Measurements from ENCODE around the gene SPRR1A. TPM values are rescaled to one million over a fixed set of nuclear protein-coding genes. Genes with fewer than 3 reads are reported as not detected.

SPRR1A gene
- total RNA-seq, 2 donors from 2014 or later = not detected

DNA sequence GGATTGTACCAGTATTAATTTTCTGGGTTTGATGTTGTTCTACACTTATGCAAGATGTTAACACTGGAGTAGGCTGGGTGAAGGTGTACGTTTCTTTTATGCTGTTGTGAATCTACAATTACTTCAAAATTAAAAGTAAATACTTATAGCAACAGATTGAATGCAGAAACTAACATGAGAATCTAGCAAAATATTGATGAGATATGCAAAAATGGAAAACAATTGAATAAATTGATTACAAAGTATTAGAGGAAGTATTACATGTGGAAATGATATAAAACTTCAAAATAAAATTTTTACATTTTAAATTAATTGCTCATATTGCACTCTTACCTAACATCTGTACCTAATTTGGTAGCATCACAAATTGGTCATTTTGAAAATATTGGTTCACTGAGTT, 12.0 kb downstream of the SPRR1A start:
- no peak overlapping the region for H3K27ac ChIP-seq
- H3K36me3 ChIP-seq = no peaks in the 10 kb centered on the region
- no peaks in the 10 kb centered on the region for H3K27me3 ChIP-seq (replicated peaks; ENCODE audit: insufficient read depth)
- H3K4me3 ChIP-seq = no peak overlapping the region
- no peak for TF ChIP-seq CTCF (IDR thresholded peaks at IDR 0.05)
- no peaks in the 10 kb centered on the region for H3K4me1 ChIP-seq (ENCODE audit: control insufficient read depth in 1 of 2, low read depth in 2 of 2)
- DNase-seq (ENCODE audit: low spot score) (no peak), ATAC-seq (ENCODE audit: insufficient number of reproducible peaks, low FRiP score, low read depth) (no peak)
- H3K9me3 ChIP-seq = peaks cover 4% of the 10 kb centered on the region

DNA sequence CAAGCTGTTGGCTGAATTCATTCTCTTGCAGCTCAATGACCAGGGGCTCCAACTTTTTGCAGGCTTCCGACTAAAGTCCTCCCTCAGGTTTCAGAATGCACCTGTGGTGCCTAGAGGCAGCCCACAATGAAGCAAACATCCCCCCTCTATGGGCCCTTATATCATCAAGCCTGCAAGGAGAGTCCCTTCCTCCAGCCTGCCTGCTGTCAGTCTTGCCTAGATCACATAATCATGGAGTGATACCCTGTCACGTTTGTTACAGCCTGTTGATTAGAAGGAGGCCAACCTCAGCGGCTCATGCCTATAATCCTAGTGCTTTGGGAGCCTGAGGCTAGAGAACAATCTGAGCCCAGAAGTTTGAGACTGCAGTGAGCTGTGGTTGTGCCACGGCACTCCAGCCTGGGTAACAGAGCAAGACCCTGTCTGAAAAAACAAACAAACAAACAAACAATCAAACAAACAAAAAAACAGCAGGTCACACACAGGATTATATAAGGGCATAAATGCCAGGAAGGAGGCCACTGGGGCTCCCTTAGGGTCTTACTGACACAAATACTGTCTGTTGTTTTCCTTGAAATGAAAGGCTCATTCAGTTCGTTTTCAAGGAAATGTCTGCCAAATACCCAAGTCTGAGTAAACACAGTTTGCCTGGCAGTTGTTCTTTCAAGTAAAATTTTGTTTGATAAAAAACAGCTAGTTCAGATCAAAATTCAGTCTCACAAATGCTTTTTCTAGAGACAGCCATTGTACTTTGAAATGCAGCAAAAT, 12.9 kb downstream of the SPRR1A start:
- no peaks in the 10 kb centered on the region for H3K36me3 ChIP-seq
- H3K4me3 ChIP-seq = no peak overlapping the region
- no peak for TF ChIP-seq CTCF (IDR thresholded peaks at IDR 0.05)
- no peak for DNase-seq (ENCODE audit: low spot score)
- ATAC-seq (ENCODE audit: insufficient number of reproducible peaks, low FRiP score, low read depth) = no peak
- H3K9me3 ChIP-seq = peaks cover 4% of the 10 kb centered on the region
- H3K27me3 ChIP-seq (replicated peaks; ENCODE audit: insufficient read depth) = no peaks in the 10 kb centered on the region
- no peak overlapping the region for H3K27ac ChIP-seq
- H3K4me1 ChIP-seq (ENCODE audit: control insufficient read depth in 1 of 2, low read depth in 2 of 2) = no peaks in the 10 kb centered on the region

DNA sequence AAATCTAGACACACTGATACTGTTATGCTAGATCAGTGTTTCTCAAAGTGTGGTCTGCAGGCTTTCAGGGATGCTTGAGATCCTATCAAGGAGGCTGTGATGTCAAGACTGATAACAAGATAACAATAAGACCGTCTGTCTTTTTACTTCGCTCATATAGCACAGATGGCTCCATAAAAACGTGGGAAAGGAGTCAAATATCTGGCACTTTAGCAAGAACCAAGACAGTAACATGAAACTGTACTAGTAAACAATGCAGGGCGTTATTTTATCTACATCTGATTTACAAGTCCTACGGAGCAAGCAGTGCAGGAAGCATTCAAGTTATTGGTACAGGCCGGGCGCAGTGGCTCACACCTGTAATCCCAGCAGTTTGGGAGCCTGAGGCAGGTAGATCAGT, 14.0 kb downstream of the SPRR1A start:
- DNase-seq (ENCODE audit: low spot score) (no peak), ATAC-seq (ENCODE audit: insufficient number of reproducible peaks, low FRiP score, low read depth) (no peak)
- H3K36me3 ChIP-seq = no peaks in the 10 kb centered on the region

GRCh38 chr1:152998476-152998875, 14.6 kb downstream of the SPRR1A start:
- Histone ChIP-seq H3K36me3 (no peaks in the 10 kb centered on the region), H3K4me3 (no peak overlapping the region), H3K27ac (no peak overlapping the region), H3K9me3 (peaks cover 4% of the 10 kb centered on the region), H3K27me3 (replicated peaks; ENCODE audit: insufficient read depth) (no peaks in the 10 kb centered on the region), H3K4me1 (ENCODE audit: control insufficient read depth in 1 of 2, low read depth in 2 of 2) (no peaks in the 10 kb centered on the region)
- no peak for TF ChIP-seq CTCF (IDR thresholded peaks at IDR 0.05)
- ATAC-seq (ENCODE audit: insufficient number of reproducible peaks, low FRiP score, low read depth) (no peak), DNase-seq (ENCODE audit: low spot score) (no peak)

More for the DNA sequence above, 14.0 kb downstream of the SPRR1A start:
- Histone ChIP-seq H3K27me3 (replicated peaks; ENCODE audit: insufficient read depth) (no peaks in the 10 kb centered on the region), H3K9me3 (peaks cover 4% of the 10 kb centered on the region), H3K4me3 (no peak overlapping the region), H3K4me1 (ENCODE audit: control insufficient read depth in 1 of 2, low read depth in 2 of 2) (no peaks in the 10 kb centered on the region), H3K27ac (no peak overlapping the region)
- TF ChIP-seq CTCF (IDR thresholded peaks at IDR 0.05) = no peak

DNA sequence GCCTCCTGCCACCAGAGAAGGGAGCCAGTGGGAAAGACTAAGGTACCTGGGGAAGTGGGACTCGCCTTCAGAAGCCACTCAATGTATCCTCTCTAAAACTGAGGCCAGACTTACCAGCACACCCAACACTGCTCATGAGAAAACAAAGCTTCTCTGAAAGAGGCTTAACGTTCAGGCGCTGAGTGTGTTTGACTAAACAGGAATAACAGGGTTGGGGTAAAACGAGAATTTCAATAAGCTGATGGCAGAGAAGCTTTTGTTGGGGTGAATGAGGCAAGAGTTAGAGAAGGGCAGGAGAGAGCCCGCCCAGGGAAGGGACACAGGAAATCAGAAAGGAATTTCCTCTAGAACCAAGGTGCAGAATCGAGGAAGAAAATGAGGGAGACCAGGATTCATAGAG, 15.9 kb downstream of the SPRR1A start:
- no peak for DNase-seq (ENCODE audit: low spot score)
- Histone ChIP-seq H3K9me3 (peaks cover 4% of the 10 kb centered on the region), H3K4me3 (no peak overlapping the region), H3K27ac (no peak overlapping the region), H3K27me3 (replicated peaks; ENCODE audit: insufficient read depth) (no peaks in the 10 kb centered on the region), H3K36me3 (no peaks in the 10 kb centered on the region), H3K4me1 (ENCODE audit: control insufficient read depth in 1 of 2, low read depth in 2 of 2) (no peaks in the 10 kb centered on the region)
- TF ChIP-seq CTCF (IDR thresholded peaks at IDR 0.05) = no peak
- no peak for ATAC-seq (ENCODE audit: insufficient number of reproducible peaks, low FRiP score, low read depth)
